VCaP (cell line): ENCODE results near the gene CCDC38.

Experiments used
- H3K27ac ChIP-seq: fragments of 450-650 bp; 2 replicates; pipeline ENCODE4 v1.5.1; 2017
- CTCF ChIP-seq: fragments of 450-650 bp; conservative IDR thresholded peaks from 2 replicates; pipeline ENCODE4 v1.5.1; 2017; ENCODE audit warnings: mild to moderate bottlenecking, moderate library complexity

Gene CCDC38

GRCh38 chr12:95982602-95983001 is 40.2 kb upstream of the CCDC38 start:
- no peak for TF ChIP-seq CTCF
- H3K27ac ChIP-seq: no peak overlapping the region

- no peak for TF ChIP-seq CTCF
- H3K27ac ChIP-seq: no peak overlapping the region
Observed at GRCh38 chr12:95980437-95980836, 38.0 kb upstream of the CCDC38 start.

- no peak overlapping the region for H3K27ac ChIP-seq
- no peak for TF ChIP-seq CTCF
Observed at GRCh38 chr12:95978774-95979173, 36.4 kb upstream of the CCDC38 start.

- H3K27ac ChIP-seq: no peak overlapping the region
- no peak for TF ChIP-seq CTCF
Observed at GRCh38 chr12:95978351-95978750, 35.9 kb upstream of the CCDC38 start.

GRCh38 chr12:95977764-95978305 is 35.4 kb upstream of the CCDC38 start:
- no peak for TF ChIP-seq CTCF
- no peak overlapping the region for H3K27ac ChIP-seq

GRCh38 chr12:95976416-95976832 is 34.0 kb upstream of the CCDC38 start:
- no peak for TF ChIP-seq CTCF
- no peak overlapping the region for H3K27ac ChIP-seq

GRCh38 chr12:95975491-95975890 is 33.1 kb upstream of the CCDC38 start:
- TF ChIP-seq CTCF: no peak

More at GRCh38 chr12:95975491-95975890, 33.1 kb upstream of the CCDC38 start:
- no peak overlapping the region for H3K27ac ChIP-seq
